T follicular helper cell (primary cell): ENCODE results near the gene SPATA21.

Source experiments
- DNase-seq: peaks from one replicate; pipeline ENCODE4 v3.0.0-alpha.2; 2020; ENCODE audit warnings: low read depth

The SPATA21 gene

GRCh38 chr1:16450863-16451481, 13.7 kb upstream of the SPATA21 start:
- no peak for DNase-seq

GRCh38 chr1:16449666-16450065, 12.4 kb upstream of the SPATA21 start:
- DNase-seq = no peak

GRCh38 chr1:16449065-16449464, 11.8 kb upstream of the SPATA21 start:
- no peak for DNase-seq

GRCh38 chr1:16447641-16448040, 10.4 kb upstream of the SPATA21 start:
- DNase-seq = no peak

GRCh38 chr1:16446116-16446515, 8.9 kb upstream of the SPATA21 start:
- DNase-seq = no peak

GRCh38 chr1:16445052-16445451, 7.8 kb upstream of the SPATA21 start:
- DNase-seq = no peak

- no peak for DNase-seq
These were observed 6.9 kb upstream of the SPATA21 start for GRCh38 chr1:16443975-16444770.

GRCh38 chr1:16442941-16443340, 5.7 kb upstream of the SPATA21 start:
- no peak for DNase-seq

GRCh38 chr1:16442265-16442664, 5.0 kb upstream of the SPATA21 start:
- DNase-seq = no peak

- DNase-seq = no peak
These were observed 4.0 kb upstream of the SPATA21 start for GRCh38 chr1:16441282-16441665.

GRCh38 chr1:16440470-16441281, 3.5 kb upstream of the SPATA21 start, which contains the start of gene NECAP2:
TSS of gene NECAP2 (plus strand) at chr1:16440724. CDS start at chr1:16440762, 38 bp downstream.
- peak; percentile 85 for DNase-seq

- no peak for DNase-seq
These were observed 2.9 kb upstream of the SPATA21 start for GRCh38 chr1:16440131-16440469.

- no peak for DNase-seq
These were observed 1.7 kb upstream of the SPATA21 start for GRCh38 chr1:16438924-16439323.

GRCh38 chr1:16438516-16438915, 1.3 kb upstream of the SPATA21 start:
- no peak for DNase-seq

- no peak for DNase-seq
These were observed 2.7 kb downstream of the SPATA21 start for GRCh38 chr1:16434501-16434900.

GRCh38 chr1:16434007-16434406, 3.2 kb downstream of the SPATA21 start:
- no peak for DNase-seq

GRCh38 chr1:16433030-16433429, 4.2 kb downstream of the SPATA21 start:
- DNase-seq = no peak

- DNase-seq = no peak
These were observed 6.6 kb downstream of the SPATA21 start for GRCh38 chr1:16430606-16431005.

- no peak for DNase-seq
These were observed 11.8 kb downstream of the SPATA21 start for GRCh38 chr1:16425125-16426025.

GRCh38 chr1:16422041-16422440, 15.2 kb downstream of the SPATA21 start:
- no peak for DNase-seq

- DNase-seq = no peak
These were observed 16.0 kb downstream of the SPATA21 start for GRCh38 chr1:16421201-16421600.
